Neural cell (in vitro differentiated cells): Measurements from ENCODE around the gene OR52M1. TPM values are rescaled to one million over a fixed set of nuclear protein-coding genes. Genes with fewer than 3 reads are reported as not detected.

Experiments
- H2AFZ ChIP-seq: fragments of 200-600, 300-800 bp; sonication (generic), shearing (Covaris generic); 2 replicates; pipeline ENCODE4 v1.6.0; 2014; ENCODE audit warnings: low read depth, mild to moderate bottlenecking, antibody characterized with exemption, low read length, moderate library complexity
- H3F3A ChIP-seq: fragments of 200-600 bp; shearing (Covaris generic); 2 replicates; pipeline ENCODE4 v1.6.1; 2016; ENCODE audit warnings: mild to moderate bottlenecking, moderate library complexity, mixed read lengths, antibody characterized with exemption, low read length; ENCODE audit not compliant: insufficient read depth, poor library complexity, severe bottlenecking
- H3K27ac ChIP-seq: fragments of 200-600, 300-800 bp; sonication (generic), shearing (Covaris generic); 2 replicates; pipeline ENCODE4 v1.5.1; 2014; ENCODE audit warnings: mild to moderate bottlenecking, low read length, moderate library complexity
- H3K27me3 ChIP-seq: fragments of 300-800, 200-600 bp; sonication (generic), shearing (Covaris generic); 2 replicates; pipeline ENCODE4 v1.6.0; 2014; ENCODE audit warnings: mild to moderate bottlenecking, low read depth, low read length, moderate library complexity; ENCODE audit not compliant: insufficient read depth
- H3K36me3 ChIP-seq: fragments of 300-800, 200-600 bp; sonication (generic), shearing (Covaris generic); 2 replicates; pipeline ENCODE4 v1.5.1; 2014; ENCODE audit warnings: mild to moderate bottlenecking, antibody characterized with exemption, low read length, moderate library complexity; ENCODE audit not compliant: insufficient read depth
- H3K4me2 ChIP-seq: fragments of 300-800, 200-600 bp; sonication (generic), shearing (Covaris generic); 2 replicates; pipeline ENCODE4 v1.6.0; 2014; ENCODE audit warnings: mild to moderate bottlenecking, low read length
- H3K4me3 ChIP-seq: fragments of 300-800, 200-600 bp; sonication (generic), shearing (Covaris generic); 2 replicates; pipeline ENCODE4 v1.5.1; 2014; ENCODE audit warnings: mild to moderate bottlenecking, low read length, moderate library complexity
- H3K79me2 ChIP-seq: fragments of 200-600 bp; shearing (Covaris generic); replicated peaks from 2 replicates; pipeline ENCODE4 v1.6.0; 2014; ENCODE audit warnings: mild to moderate bottlenecking, low read length, moderate library complexity; ENCODE audit not compliant: insufficient read depth
- H3K9ac ChIP-seq: fragments of 300-800, 200-600 bp; sonication (generic), shearing (Covaris generic); 2 replicates; pipeline ENCODE4 v1.6.1; 2016; ENCODE audit warnings: mild to moderate bottlenecking, low read length, mixed read lengths
- H3K9me2 ChIP-seq: fragments of 200-600 bp; shearing (Covaris generic); 2 replicates; pipeline ENCODE4 v1.6.1; 2016; ENCODE audit warnings: mild to moderate bottlenecking, low read length, mixed read lengths; ENCODE audit not compliant: insufficient read depth
- H3K9me3 ChIP-seq: fragments of 200-600, 300-800 bp; sonication (generic), shearing (Covaris generic); 2 replicates; pipeline ENCODE4 v1.6.1; 2016; ENCODE audit warnings: mild to moderate bottlenecking, mixed run types, low read length, moderate library complexity, mixed read lengths
- H4K20me1 ChIP-seq: fragments of 200-600 bp; shearing (Covaris generic); 2 replicates; pipeline ENCODE4 v1.6.1; 2016; ENCODE audit warnings: mild to moderate bottlenecking, mixed run types; ENCODE audit not compliant: insufficient read depth
- CTCF ChIP-seq: fragments of 450-650 bp; IDR thresholded peaks from 2 replicates; pipeline ENCODE4 v1.5.1; 2014; ENCODE audit warnings: antibody characterized with exemption, mild to moderate bottlenecking, moderate library complexity; ENCODE audit not compliant: poor library complexity, severe bottlenecking
- EP300 ChIP-seq: fragments of 450-650 bp; conservative IDR thresholded peaks from 2 replicates; pipeline ENCODE4 v1.6.1; 2014; ENCODE audit warnings: antibody characterized with exemption, mild to moderate bottlenecking, moderate library complexity; ENCODE audit not compliant: poor library complexity, severe bottlenecking
- EZH2 ChIP-seq: fragments of 200-600, 300-800 bp; shearing (Covaris generic), sonication (generic); IDR thresholded peaks from 2 replicates; pipeline ENCODE4 v1.6.1; 2014; ENCODE audit warnings: antibody characterized with exemption, low read length, borderline replicate concordance, mild to moderate bottlenecking; ENCODE audit not compliant: insufficient read depth, poor library complexity, severe bottlenecking
- MXI1 ChIP-seq: fragments of 450-650 bp; conservative IDR thresholded peaks from 2 replicates; pipeline ENCODE4 v1.6.1; 2014; ENCODE audit warnings: antibody characterized with exemption, mild to moderate bottlenecking; ENCODE audit not compliant: poor library complexity, severe bottlenecking
- POLR2AphosphoS5 ChIP-seq: IDR thresholded peaks from 2 replicates; pipeline ENCODE4 v1.6.1; 2012
- RAD21 ChIP-seq: fragments of 450-650 bp; conservative IDR thresholded peaks from 2 replicates; pipeline ENCODE4 v1.6.1; 2014; ENCODE audit warnings: antibody characterized with exemption, mild to moderate bottlenecking, moderate library complexity
- REST ChIP-seq: IDR thresholded peaks from 2 replicates; pipeline ENCODE4 v1.6.1; 2012; ENCODE audit warnings: borderline replicate concordance
- SMC3 ChIP-seq: fragments of 450-650 bp; conservative IDR thresholded peaks from 2 replicates; pipeline ENCODE4 v1.6.1; 2014; ENCODE audit warnings: antibody characterized with exemption, mild to moderate bottlenecking, moderate library complexity; ENCODE audit not compliant: poor library complexity
- TAF1 ChIP-seq: IDR thresholded peaks from 2 replicates; pipeline ENCODE4 v1.6.1; 2012; ENCODE audit warnings: low read depth
- polyA plus RNA-seq: library from polyadenylated mRNA; depleted of rRNA; stranded (reverse); fragments of >200 nt; gene quantifications from 2 replicates; pipeline ENCODE4 v1.2.3, GENCODE V29; 2014

The OR52M1 gene
- polyA plus RNA-seq, 1 donor from 2014 or later, result not detected

DNA sequence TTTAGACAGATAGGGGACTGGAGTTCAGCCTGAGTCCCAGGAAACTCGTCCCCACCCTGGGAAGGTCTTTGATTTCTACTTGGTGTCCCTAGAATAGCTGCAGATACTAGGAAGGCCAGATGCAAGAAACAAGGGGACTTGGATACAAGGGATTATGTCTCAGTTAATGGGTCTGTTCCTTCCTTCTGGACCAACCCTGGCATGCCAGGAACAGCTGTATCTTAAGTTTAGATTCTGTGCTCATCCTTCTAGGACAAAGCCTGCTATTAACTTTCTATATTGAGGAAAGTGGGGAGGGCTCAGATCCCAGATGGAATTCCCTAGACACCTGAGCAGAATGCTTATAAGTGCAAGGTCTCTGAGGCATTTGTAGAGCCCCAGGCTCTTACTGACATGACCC, 3.9 kb upstream of the OR52M1 start:
- TF ChIP-seq MXI1 (no peak), RAD21 (no peak), REST (no peak), SMC3 (no peak), EP300 (no peak), CTCF (no peak), POLR2AphosphoS5 (no peak), TAF1 (no peak), EZH2 (no peak)
- H3K79me2 ChIP-seq, result no peaks in the 10 kb centered on the region
- no peak overlapping the region for H3K4me2 ChIP-seq
- no peaks in the 10 kb centered on the region for H4K20me1 ChIP-seq
- H3K27ac ChIP-seq, result no peak overlapping the region
- no peaks in the 10 kb centered on the region for H3K36me3 ChIP-seq
- H3K9me2 ChIP-seq, result no peaks in the 10 kb centered on the region
- H3K9me3 ChIP-seq, result no peaks in the 10 kb centered on the region
- no peak overlapping the region for H3K4me3 ChIP-seq
- no peak overlapping the region for H3K9ac ChIP-seq
- H3K27me3 ChIP-seq, result no peaks in the 10 kb centered on the region
- no peaks in the 10 kb centered on the region for H3F3A ChIP-seq
- H2AFZ ChIP-seq, result no peak overlapping the region

DNA sequence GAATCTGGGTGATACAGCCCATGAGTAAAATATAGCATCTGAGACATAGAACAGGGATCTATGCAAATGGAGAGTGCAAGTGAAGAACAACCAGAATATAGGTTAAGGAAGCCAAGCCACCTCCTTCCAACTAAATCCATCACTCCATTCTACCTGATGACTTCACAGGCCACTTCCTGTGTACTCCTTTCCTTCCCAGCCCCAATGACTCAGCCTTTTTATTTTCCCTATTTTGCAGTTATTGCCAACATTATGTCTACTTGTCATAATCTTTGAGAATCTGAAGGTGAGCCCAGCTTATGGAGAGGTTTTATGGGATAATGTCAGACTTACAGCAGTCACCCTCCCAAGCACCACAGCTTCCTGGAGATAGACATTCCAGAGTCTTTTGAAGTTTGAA, 1.4 kb upstream of the OR52M1 start:
- no peak overlapping the region for H3K27ac ChIP-seq
- no peak overlapping the region for H3K4me2 ChIP-seq
- H3F3A ChIP-seq, result no peaks in the 10 kb centered on the region
- no peaks in the 10 kb centered on the region for H3K27me3 ChIP-seq
- H3K36me3 ChIP-seq, result no peaks in the 10 kb centered on the region
- H3K9ac ChIP-seq, result no peak overlapping the region
- no peak overlapping the region for H3K4me3 ChIP-seq
- no peak for TF ChIP-seq TAF1
- TF ChIP-seq CTCF, result no peak
- TF ChIP-seq EZH2, result no peak
- TF ChIP-seq MXI1, result no peak
- TF ChIP-seq REST, result no peak
- H3K79me2 ChIP-seq, result no peaks in the 10 kb centered on the region
- H4K20me1 ChIP-seq, result no peaks in the 10 kb centered on the region
- H2AFZ ChIP-seq, result no peak overlapping the region
- no peaks in the 10 kb centered on the region for H3K9me2 ChIP-seq
- H3K9me3 ChIP-seq, result no peaks in the 10 kb centered on the region
